Esophagus squamous epithelium (tissue), 4 donors: ENCODE measurements around the gene FGD3.

ENCODE experiments used
- POLR2A ChIP-seq, 4 donors: fragments of 450-650 bp; IDR thresholded peaks; one replicate each; pipeline ENCODE4 v1.6.1; 2017; ENCODE audit warnings: antibody characterized with exemption in 4 of 4, mild to moderate bottlenecking in 4 of 4, moderate library complexity in 3 of 4
- TF ChIP-seq, protein P1 (sequence below), 6 experiments: fragments of 450-650 bp in 4 of 6; fragments of 200-600 bp in 2 of 6; sonication (generic) in 2 of 6; IDR thresholded peaks; one replicate each; pipeline ENCODE4 v1.5.1; 2016 to 2019; ENCODE audit warnings: antibody characterized with exemption in 6 of 6, mild to moderate bottlenecking in 4 of 6, moderate library complexity in 4 of 6

- TF ChIP-seq, protein P1, sequence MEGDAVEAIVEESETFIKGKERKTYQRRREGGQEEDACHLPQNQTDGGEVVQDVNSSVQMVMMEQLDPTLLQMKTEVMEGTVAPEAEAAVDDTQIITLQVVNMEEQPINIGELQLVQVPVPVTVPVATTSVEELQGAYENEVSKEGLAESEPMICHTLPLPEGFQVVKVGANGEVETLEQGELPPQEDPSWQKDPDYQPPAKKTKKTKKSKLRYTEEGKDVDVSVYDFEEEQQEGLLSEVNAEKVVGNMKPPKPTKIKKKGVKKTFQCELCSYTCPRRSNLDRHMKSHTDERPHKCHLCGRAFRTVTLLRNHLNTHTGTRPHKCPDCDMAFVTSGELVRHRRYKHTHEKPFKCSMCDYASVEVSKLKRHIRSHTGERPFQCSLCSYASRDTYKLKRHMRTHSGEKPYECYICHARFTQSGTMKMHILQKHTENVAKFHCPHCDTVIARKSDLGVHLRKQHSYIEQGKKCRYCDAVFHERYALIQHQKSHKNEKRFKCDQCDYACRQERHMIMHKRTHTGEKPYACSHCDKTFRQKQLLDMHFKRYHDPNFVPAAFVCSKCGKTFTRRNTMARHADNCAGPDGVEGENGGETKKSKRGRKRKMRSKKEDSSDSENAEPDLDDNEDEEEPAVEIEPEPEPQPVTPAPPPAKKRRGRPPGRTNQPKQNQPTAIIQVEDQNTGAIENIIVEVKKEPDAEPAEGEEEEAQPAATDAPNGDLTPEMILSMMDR (IDR thresholded peaks at IDR 0.05) = no peak
- no peak for TF ChIP-seq POLR2A (IDR thresholded peaks at IDR 0.05)
These were observed 45.2 kb downstream of the FGD3 start for GRCh38 chr9:92992549-92992948.
